GM23248 (cell line): ENCODE data around the gene AGAP1. TPM values are rescaled to one million over a fixed set of nuclear protein-coding genes. Genes with fewer than 3 reads are reported as not detected.

ENCODE experiments used
- DNase-seq: peaks from one replicate; pipeline ENCODE4 v3.0.0-alpha.2; 2015
- H2AFZ ChIP-seq: fragments of 200-600 bp; sonication (generic); 2 replicates; pipeline ENCODE4 v1.6.1; 2016; ENCODE audit warnings: antibody characterized with exemption
- H3F3A ChIP-seq: fragments of 200-600 bp; sonication (generic); 2 replicates; pipeline ENCODE4 v1.6.1; 2016; ENCODE audit warnings: mild to moderate bottlenecking, antibody characterized with exemption, mixed run types; ENCODE audit not compliant: insufficient read depth
- H3K27ac ChIP-seq: fragments of 200-600 bp; sonication (generic); 2 replicates; pipeline ENCODE4 v1.5.1; 2016; ENCODE audit warnings: mild to moderate bottlenecking
- H3K27me3 ChIP-seq: fragments of 200-600 bp; sonication (generic); replicated peaks from 2 replicates; pipeline ENCODE4 v1.6.1; 2016; ENCODE audit warnings: mild to moderate bottlenecking; ENCODE audit not compliant: insufficient read depth
- H3K36me3 ChIP-seq: fragments of 200-600 bp; sonication (generic); 2 replicates; pipeline ENCODE4 v1.6.1; 2016; ENCODE audit warnings: low read depth, mild to moderate bottlenecking
- H3K4me1 ChIP-seq: fragments of 200-600 bp; sonication (generic); 2 replicates; pipeline ENCODE4 v1.6.1; 2016; ENCODE audit warnings: mild to moderate bottlenecking; ENCODE audit not compliant: insufficient read depth
- H3K4me2 ChIP-seq: fragments of 200-600 bp; sonication (generic); one replicate; pipeline ENCODE4 v1.6.1; 2016; ENCODE audit warnings: mild to moderate bottlenecking; ENCODE audit not compliant: unreplicated experiment
- H3K4me3 ChIP-seq: fragments of 200-600 bp; sonication (generic); 2 replicates; pipeline ENCODE4 v1.5.1; 2016; ENCODE audit warnings: mild to moderate bottlenecking
- H3K79me2 ChIP-seq: fragments of 200-600 bp; sonication (generic); 2 replicates; pipeline ENCODE4 v1.6.1; 2016; ENCODE audit warnings: mild to moderate bottlenecking; ENCODE audit not compliant: insufficient read depth
- H3K9ac ChIP-seq: fragments of 200-600 bp; sonication (generic); 2 replicates; pipeline ENCODE4 v1.6.1; 2016; ENCODE audit warnings: mild to moderate bottlenecking
- H3K9me2 ChIP-seq: fragments of 200-600 bp; sonication (generic); 2 replicates; pipeline ENCODE4 v1.6.1; 2016; ENCODE audit warnings: mixed run types, mild to moderate bottlenecking, moderate library complexity; ENCODE audit not compliant: insufficient read depth
- H3K9me3 ChIP-seq: fragments of 200-600 bp; sonication (generic); one replicate; pipeline ENCODE4 v1.6.1; 2017; ENCODE audit warnings: low read depth
- H4K20me1 ChIP-seq: fragments of 200-600 bp; sonication (generic); 2 replicates; pipeline ENCODE4 v1.6.0; 2016; ENCODE audit not compliant: insufficient read depth
- EZH2 ChIP-seq: fragments of 200-600 bp; sonication (generic); IDR thresholded peaks from 2 replicates; pipeline ENCODE4 v1.6.1; 2018; ENCODE audit warnings: antibody characterized with exemption, mild to moderate bottlenecking; ENCODE audit not compliant: insufficient read depth, poor library complexity, severe bottlenecking
- EZH2phosphoT487 ChIP-seq: fragments of 200-600 bp; sonication (generic); IDR thresholded peaks from 2 replicates; pipeline ENCODE4 v1.6.1; 2018; ENCODE audit warnings: antibody characterized with exemption, moderate library complexity, mild to moderate bottlenecking, low read depth; ENCODE audit not compliant: insufficient read depth
- WGBS, 2 experiments: methylation state at CpG; one replicate each; pipeline ENCODE4 v1.1.6; 2015 to 2017; ENCODE audit warnings: low lambda C conversion rate in 2 of 2, low coverage in 1 of 2; ENCODE audit errors: missing lambda C conversion rate in 2 of 2; 5-methylcytosine and 5-hydroxymethylcytosine counted together
- in situ Hi-C: fragments of 300-500 bp; cut with MboI; formaldehyde crosslinking; loops from 2 replicates; pipeline ENCODE4 v1.15.0; 2020
- polyA plus RNA-seq: library from polyadenylated mRNA; unstranded; fragments of >200 nt; fragmentation: Nextera tagmentation; extraction: Ambion mirVana; gene quantifications from 2 replicates; pipeline ENCODE4 v1.2.1, GENCODE V29; 2016
- total RNA-seq: library from RNA; depleted of rRNA; stranded (reverse); fragments of >200 nt; shearing (Covaris generic); gene quantifications from 2 replicates; pipeline ENCODE4 v1.2.3, GENCODE V29; 2014

Gene AGAP1
- total and polyA plus RNA-seq, 2 experiments from 2014 or later, result 2.2 to 9.9 TPM

GRCh38 chr2:236109473-236109872 lies 615.6 kb downstream of the AGAP1 start:
- H3F3A ChIP-seq, result no peaks in the 10 kb centered on the region
- no peaks in the 10 kb centered on the region for H4K20me1 ChIP-seq
- no peak for TF ChIP-seq EZH2phosphoT487
- H3K9ac ChIP-seq, result no peak overlapping the region
- H3K4me2 ChIP-seq, result no peak overlapping the region
- in situ Hi-C loops, result no loop called here
- H3K27ac ChIP-seq, result no peak overlapping the region
- no peaks in the 10 kb centered on the region for H3K4me1 ChIP-seq
- DNase-seq, result no peak
- H3K4me3 ChIP-seq, result no peak overlapping the region
- 97 to 98% methylated on average over 21 of the region's 21 CpGs for WGBS, 2 experiments
- H3K9me3 ChIP-seq, result no peaks in the 10 kb centered on the region
- no peaks in the 10 kb centered on the region for H3K9me2 ChIP-seq
- H2AFZ ChIP-seq, result no peak overlapping the region
- H3K27me3 ChIP-seq, result no peaks in the 10 kb centered on the region
- H3K36me3 ChIP-seq, result no peaks in the 10 kb centered on the region
- H3K79me2 ChIP-seq, result no peaks in the 10 kb centered on the region

- Histone ChIP-seq H3K4me1 (no peaks in the 10 kb centered on the region), H3K9me3 (no peaks in the 10 kb centered on the region), H3K9me2 (no peaks in the 10 kb centered on the region), H3K79me2 (no peaks in the 10 kb centered on the region), H3K9ac (no peak overlapping the region), H3K4me2 (no peak overlapping the region), H3K4me3 (no peak overlapping the region), H4K20me1 (no peaks in the 10 kb centered on the region), H3K27ac (no peak overlapping the region), H2AFZ (no peak overlapping the region), H3K27me3 (no peaks in the 10 kb centered on the region), H3K36me3 (no peaks in the 10 kb centered on the region), H3F3A (no peaks in the 10 kb centered on the region)
- in situ Hi-C loops, result no loop called here
- no peak for DNase-seq
- 91 to 93% methylated on average over 14 of the region's 14 CpGs for WGBS, 2 experiments
- no peak for TF ChIP-seq EZH2phosphoT487
- no peak for TF ChIP-seq EZH2
Measured at GRCh38 chr2:236112466-236112865, 618.6 kb downstream of the AGAP1 start.

GRCh38 chr2:236113425-236113824 lies 619.6 kb downstream of the AGAP1 start:
- Histone ChIP-seq H3K27me3 (no peaks in the 10 kb centered on the region), H3K9me3 (no peaks in the 10 kb centered on the region), H2AFZ (no peak overlapping the region), H3K27ac (no peak overlapping the region), H3K79me2 (no peaks in the 10 kb centered on the region), H3K4me1 (no peaks in the 10 kb centered on the region), H3K4me3 (no peak overlapping the region), H3K9me2 (no peaks in the 10 kb centered on the region), H4K20me1 (no peaks in the 10 kb centered on the region), H3K36me3 (no peaks in the 10 kb centered on the region), H3F3A (no peaks in the 10 kb centered on the region), H3K4me2 (no peak overlapping the region), H3K9ac (no peak overlapping the region)
- TF ChIP-seq EZH2, result no peak
- TF ChIP-seq EZH2phosphoT487, result no peak
- in situ Hi-C loops, result no loop called here
- no peak for DNase-seq
- WGBS, 2 experiments, result 91 to 92% methylated on average over 7 to 8 of the region's 8 CpGs

- H3F3A ChIP-seq, result no peaks in the 10 kb centered on the region
- H3K36me3 ChIP-seq, result no peaks in the 10 kb centered on the region
- no peak overlapping the region for H3K4me2 ChIP-seq
- H2AFZ ChIP-seq, result no peak overlapping the region
- no peaks in the 10 kb centered on the region for H3K9me3 ChIP-seq
- no peak for TF ChIP-seq EZH2
- TF ChIP-seq EZH2phosphoT487, result no peak
- H3K9ac ChIP-seq, result no peak overlapping the region
- no peak for DNase-seq
- H3K27me3 ChIP-seq, result no peaks in the 10 kb centered on the region
- WGBS, 2 experiments, result 89 to 93% methylated on average over 12 to 13 of the region's 13 CpGs
- H3K4me3 ChIP-seq, result no peak overlapping the region
- in situ Hi-C loops, result no loop called here
- H3K9me2 ChIP-seq, result no peaks in the 10 kb centered on the region
- H3K4me1 ChIP-seq, result no peaks in the 10 kb centered on the region
- no peaks in the 10 kb centered on the region for H3K79me2 ChIP-seq
- no peaks in the 10 kb centered on the region for H4K20me1 ChIP-seq
- H3K27ac ChIP-seq, result no peak overlapping the region
Measured at GRCh38 chr2:236113948-236114347, 620.1 kb downstream of the AGAP1 start.

GRCh38 chr2:236114959-236115358 lies 621.1 kb downstream of the AGAP1 start:
- no peaks in the 10 kb centered on the region for H3K79me2 ChIP-seq
- WGBS, 2 experiments, result 74 to 77% methylated on average over 15 of the region's 15 CpGs
- no peak overlapping the region for H3K4me3 ChIP-seq
- no peak for DNase-seq
- in situ Hi-C loops, result no loop called here
- no peaks in the 10 kb centered on the region for H4K20me1 ChIP-seq
- no peaks in the 10 kb centered on the region for H3K9me2 ChIP-seq
- no peaks in the 10 kb centered on the region for H3K4me1 ChIP-seq
- no peak overlapping the region for H2AFZ ChIP-seq
- no peaks in the 10 kb centered on the region for H3K9me3 ChIP-seq
- no peak overlapping the region for H3K27ac ChIP-seq
- H3K27me3 ChIP-seq, result no peaks in the 10 kb centered on the region
- H3K9ac ChIP-seq, result no peak overlapping the region
- TF ChIP-seq EZH2phosphoT487, result no peak
- no peak for TF ChIP-seq EZH2
- no peaks in the 10 kb centered on the region for H3F3A ChIP-seq
- H3K4me2 ChIP-seq, result no peak overlapping the region
- no peaks in the 10 kb centered on the region for H3K36me3 ChIP-seq
